ENCODE measurements around the gene SH3TC1. TPM values are rescaled to one million over a fixed set of nuclear protein-coding genes. Genes with fewer than 3 reads are reported as not detected.
A peak's percentile ranks its signal among the peaks of the same experiment; 100 is the strongest.

SH3TC1 gene
- total RNA-seq, 1 donor from 2014 or later, result 2.5 TPM

- DNase-seq, result no peak
Measured at GRCh38 chr4:8215641-8216442, 16.8 kb downstream of the SH3TC1 start.

DNA sequence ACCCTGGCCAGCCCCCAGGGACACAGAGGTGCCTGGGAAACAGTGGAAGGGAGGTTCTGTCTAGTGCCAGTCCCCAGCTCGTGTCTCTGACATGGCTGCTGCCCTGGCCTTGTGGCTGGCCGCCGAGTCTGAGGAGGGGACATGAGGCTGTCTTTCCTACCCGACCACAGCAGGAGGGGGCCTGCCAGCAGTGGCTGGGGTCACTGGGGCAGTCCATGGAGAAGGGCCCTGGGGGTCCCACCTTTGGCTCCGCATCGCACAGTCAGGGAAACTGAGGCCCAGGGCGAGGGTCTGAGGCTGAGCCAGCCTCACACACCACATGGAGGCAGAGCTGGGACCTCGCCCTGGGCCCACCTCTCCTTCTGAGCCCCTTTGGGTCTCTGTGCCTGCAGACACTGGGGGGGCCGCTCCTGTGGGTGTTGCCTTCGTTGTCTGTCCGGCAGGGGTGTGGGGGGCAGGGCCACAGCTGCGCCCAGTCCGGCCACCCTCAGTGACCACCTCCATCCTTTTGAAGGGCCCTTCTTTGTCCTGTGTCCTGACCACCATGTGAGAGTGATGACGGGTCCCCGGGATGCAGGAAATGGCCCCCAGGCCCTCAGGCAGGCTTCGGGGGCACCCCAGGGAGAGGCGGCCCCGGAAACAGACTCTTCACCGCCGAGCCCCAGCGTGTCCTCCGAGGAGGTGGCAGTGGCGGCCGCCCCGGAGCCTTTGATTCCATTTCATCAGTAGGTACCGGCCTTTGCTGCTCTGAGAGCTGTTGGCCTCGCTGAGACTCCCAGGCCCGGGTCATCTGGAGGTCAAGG, 17.6 kb downstream of the SH3TC1 start:
- DNase-seq, result no peak

DNA sequence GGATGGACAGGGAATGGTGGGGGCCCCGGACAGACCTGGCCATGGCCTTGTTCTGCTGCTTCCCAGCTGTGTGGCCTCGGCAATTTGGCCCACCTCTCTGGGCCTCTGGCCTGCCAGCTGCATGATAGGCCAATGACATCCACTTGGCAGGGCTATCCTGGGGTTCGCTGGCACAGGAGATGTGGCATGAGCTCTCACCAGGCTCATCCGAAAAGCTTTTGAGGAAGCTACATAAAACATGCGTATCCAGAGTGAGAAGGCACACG, 18.1 kb downstream of the SH3TC1 start:
- DNase-seq, result no peak

GRCh38 chr4:8217871-8218270, 18.8 kb downstream of the SH3TC1 start:
- DNase-seq, result no peak

GRCh38 chr4:8218371-8219031, 19.4 kb downstream of the SH3TC1 start:
- DNase-seq, result no peak

- DNase-seq, result no peak
Measured at GRCh38 chr4:8219236-8219635, 20.1 kb downstream of the SH3TC1 start.

DNA sequence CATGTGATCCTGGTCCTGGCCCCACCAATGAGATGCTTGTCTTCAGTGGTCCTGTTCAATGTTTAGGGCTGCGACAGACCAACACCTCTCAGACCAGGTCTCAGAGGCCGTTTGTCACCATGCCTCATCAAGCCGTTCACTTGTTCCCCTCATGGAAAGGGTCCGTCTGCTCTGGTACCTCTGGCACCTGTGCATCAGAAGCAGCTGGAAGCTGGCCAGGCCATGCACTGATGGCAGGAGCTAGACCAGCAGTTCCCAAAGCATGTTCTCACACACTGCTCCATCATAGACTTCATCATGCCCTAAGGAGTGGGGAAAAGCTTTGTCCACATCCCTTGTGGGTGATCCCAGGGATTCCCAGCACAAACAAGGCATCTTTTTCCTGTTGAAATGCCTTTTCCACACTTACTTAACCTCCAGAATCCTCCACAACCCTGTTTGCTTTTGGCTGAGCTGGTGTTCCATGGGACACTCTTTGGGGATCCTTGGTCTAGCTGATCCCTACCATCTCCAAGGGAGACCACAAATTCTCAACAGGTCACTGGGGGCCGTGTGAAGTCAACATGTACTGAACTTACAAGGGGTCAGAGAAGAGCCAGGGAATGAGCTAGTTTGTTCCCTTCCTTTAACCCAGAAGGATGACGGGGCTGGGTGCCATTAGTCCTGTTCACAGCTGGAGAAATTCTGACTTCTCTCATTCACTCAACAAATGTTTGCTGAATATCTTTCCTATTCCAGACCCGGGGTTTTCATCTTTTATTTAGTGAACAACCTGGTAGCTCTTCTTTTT, 21.8 kb downstream of the SH3TC1 start:
- no peak for DNase-seq

DNA sequence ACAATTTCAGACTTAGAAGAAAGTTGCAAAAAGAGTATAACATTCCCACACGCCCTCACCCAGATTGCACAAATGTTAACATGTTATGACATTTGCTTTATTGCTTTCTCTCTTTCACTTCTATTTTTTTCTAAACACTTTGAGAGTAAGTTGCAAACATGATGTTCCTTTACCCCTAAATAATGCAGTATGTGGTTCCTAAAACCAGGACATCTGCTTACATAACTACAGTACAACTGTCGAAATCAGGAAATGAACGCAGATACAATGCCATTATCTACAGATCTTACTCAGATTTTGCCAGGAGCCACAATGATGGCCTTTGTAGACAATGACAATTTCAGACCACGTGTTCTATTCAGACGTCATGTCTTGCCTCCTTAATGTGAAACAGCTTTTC, 22.4 kb downstream of the SH3TC1 start:
- DNase-seq, result no peak

- DNase-seq, result no peak
Measured at GRCh38 chr4:8221985-8222384, 22.9 kb downstream of the SH3TC1 start.

DNA sequence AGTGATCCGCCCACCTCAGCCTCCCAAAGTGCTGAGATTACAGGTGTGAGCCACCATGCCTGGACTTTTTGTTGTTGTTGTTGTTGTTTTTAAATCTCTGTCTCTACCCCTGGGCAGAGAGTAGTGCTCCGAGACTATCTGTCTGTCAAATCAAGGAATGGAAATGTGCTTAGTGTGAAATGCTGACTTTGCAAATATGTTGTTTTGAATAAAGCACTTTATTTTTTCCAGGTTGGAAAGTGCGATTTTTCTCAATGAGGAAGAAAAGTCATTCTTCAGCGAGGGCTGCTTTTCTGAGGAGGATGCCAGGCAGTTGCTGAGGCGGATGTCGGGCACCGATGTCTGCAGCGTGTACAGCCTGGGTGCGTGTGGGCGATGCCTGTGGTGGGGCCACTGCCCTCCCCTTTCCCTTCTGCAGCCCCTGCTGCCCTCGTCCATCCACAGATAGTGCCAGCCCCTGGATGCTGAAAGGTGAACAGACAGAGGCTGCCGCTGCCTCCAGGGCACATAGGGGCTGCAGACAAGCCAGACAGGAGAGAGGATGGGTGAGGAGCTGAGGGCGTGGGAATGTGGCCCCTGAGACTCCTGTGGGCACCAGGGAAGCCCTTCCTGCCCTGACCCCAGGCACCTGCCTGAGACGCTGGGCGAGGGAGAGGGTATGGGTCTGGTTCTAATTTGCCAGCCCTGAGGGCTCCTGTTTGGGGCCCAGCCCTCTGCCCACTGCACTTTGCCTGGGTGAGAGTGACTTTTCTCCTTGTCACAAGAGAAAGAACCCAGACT, 23.7 kb downstream of the SH3TC1 start:
- DNase-seq, result no peak

GRCh38 chr4:8224267-8224974, 25.3 kb downstream of the SH3TC1 start:
- no peak for DNase-seq

GRCh38 chr4:8224975-8225625, 26.0 kb downstream of the SH3TC1 start:
- DNase-seq, result no peak

DNA sequence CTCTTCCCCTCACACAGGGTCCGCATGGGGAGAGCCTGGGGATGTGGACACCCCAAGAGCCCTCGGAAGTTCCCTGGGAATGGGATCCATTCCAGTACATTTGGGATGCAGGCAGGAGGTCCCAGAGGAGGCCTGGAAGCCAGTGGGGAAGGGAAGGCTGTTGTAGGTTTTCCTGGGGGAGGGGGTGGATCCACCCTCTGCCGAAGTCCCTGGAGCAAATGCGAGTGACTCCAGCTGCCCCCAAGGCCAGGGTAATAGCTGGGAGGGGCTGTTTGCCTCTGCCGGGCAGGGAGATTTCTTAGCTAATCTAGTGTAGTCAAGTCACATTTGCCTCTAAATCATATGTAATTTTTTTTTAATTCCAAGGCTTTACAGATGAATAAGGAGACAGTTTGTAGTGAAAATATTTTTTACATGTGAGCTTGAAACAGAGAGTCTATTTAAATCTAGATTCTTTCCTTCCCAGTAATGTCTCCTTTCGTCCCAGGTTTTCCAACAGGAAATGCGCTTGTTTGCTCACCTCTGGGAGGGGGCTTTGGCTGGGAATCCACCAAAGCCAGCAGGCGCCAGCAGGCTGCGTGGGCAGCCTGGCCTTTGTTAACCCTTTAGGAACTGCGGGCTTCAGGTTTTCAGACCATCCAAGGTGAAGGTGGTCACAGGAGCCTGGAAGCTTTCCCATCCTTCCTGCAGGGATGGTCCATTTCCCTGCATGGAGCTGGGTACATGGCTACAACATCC, 26.8 kb downstream of the SH3TC1 start:
- no peak for DNase-seq

DNA sequence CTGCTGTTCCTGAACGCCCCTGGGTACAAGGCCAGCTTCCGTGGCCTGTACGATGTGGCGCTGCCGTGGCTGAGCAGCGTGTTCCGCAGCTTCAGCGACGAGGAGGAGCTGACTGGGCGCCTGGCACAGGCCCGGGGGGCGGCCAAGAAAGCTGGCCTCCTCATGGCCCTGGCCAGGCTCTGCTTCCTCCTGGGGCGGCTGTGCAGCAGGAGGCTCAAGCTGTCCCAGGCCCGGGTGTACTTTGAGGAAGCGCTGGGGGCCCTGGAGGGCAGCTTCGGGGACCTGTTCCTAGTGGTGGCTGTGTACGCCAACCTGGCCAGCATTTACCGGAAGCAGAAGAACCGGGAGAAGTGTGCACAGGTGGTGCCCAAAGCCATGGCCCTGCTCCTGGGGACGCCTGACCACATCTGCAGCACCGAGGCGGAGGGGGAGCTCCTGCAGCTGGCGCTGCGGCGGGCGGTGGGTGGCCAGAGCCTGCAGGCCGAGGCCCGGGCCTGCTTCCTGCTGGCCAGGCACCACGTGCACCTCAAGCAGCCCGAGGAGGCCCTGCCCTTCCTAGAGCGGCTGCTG, 28.2 kb downstream of the SH3TC1 start:
- no peak for DNase-seq

DNA sequence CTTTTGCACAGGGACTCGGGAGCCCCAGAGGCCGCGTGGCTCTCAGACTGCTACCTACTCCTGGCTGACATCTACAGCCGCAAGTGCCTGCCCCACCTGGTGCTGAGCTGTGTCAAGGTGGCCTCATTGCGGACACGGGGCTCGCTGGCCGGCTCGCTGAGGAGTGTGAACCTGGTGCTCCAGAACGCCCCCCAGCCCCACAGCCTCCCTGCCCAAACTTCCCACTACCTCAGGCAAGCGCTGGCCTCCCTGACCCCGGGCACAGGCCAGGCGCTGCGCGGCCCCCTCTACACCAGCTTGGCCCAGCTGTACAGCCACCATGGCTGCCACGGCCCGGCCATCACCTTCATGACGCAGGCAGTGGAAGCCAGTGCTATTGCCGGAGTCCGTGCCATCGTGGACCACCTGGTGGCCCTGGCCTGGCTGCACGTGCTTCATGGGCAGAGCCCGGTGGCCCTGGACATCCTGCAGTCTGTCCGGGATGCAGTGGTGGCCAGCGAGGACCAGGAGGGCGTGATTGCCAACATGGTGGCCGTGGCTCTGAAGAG, 28.8 kb downstream of the SH3TC1 start:
- DNase-seq, result no peak

- peak; percentile 44 for DNase-seq
Measured at GRCh38 chr4:8228319-8229250, 29.5 kb downstream of the SH3TC1 start.

- DNase-seq, result no peak
Measured at GRCh38 chr4:8229331-8229975, 30.4 kb downstream of the SH3TC1 start.
